HG03045 (cell line): ENCODE data around the gene AKT3.
A peak's percentile ranks its signal among the peaks of the same experiment; 100 is the strongest.

Experiments used
- ATAC-seq: cut with Tn5 transposase; IDR thresholded peaks from one replicate; pipeline ENCODE4 v1.9.1; 2021; ENCODE audit warnings: mild to moderate bottlenecking, moderate library complexity; ENCODE audit not compliant: unreplicated experiment

The AKT3 gene

GRCh38 chr1:243494741-243495431 is 355.2 kb downstream of the AKT3 start:
- ATAC-seq, result no peak

GRCh38 chr1:243493156-243494129 is 356.6 kb downstream of the AKT3 start:
- ATAC-seq, result no peak

GRCh38 chr1:243490748-243491686 is 359.0 kb downstream of the AKT3 start:
- ATAC-seq, result no peak

GRCh38 chr1:243489681-243490546 is 360.1 kb downstream of the AKT3 start:
- no peak for ATAC-seq

- no peak for ATAC-seq
Observed at GRCh38 chr1:243489158-243489527, 360.9 kb downstream of the AKT3 start.

GRCh38 chr1:243488459-243489157 is 361.4 kb downstream of the AKT3 start:
- no peak for ATAC-seq

GRCh38 chr1:243487649-243488227 is 362.3 kb downstream of the AKT3 start:
- ATAC-seq, result peak; percentile 48

- no peak for ATAC-seq
Observed at GRCh38 chr1:243487036-243487648, 362.9 kb downstream of the AKT3 start.

- ATAC-seq, result no peak
Observed at GRCh38 chr1:243483952-243484351, 366.1 kb downstream of the AKT3 start.

- no peak for ATAC-seq
Observed at GRCh38 chr1:243483071-243483771, 366.8 kb downstream of the AKT3 start.

- ATAC-seq, result no peak
Observed at GRCh38 chr1:243482141-243483022, 367.7 kb downstream of the AKT3 start.

- no peak for ATAC-seq
Observed at GRCh38 chr1:243481101-243481500, 368.9 kb downstream of the AKT3 start.

GRCh38 chr1:243477731-243478290 is 372.2 kb downstream of the AKT3 start:
- ATAC-seq, result no peak

- no peak for ATAC-seq
Observed at GRCh38 chr1:243475966-243476365, 374.1 kb downstream of the AKT3 start.

GRCh38 chr1:243474906-243475305 is 375.1 kb downstream of the AKT3 start:
- no peak for ATAC-seq

- no peak for ATAC-seq
Observed at GRCh38 chr1:243474136-243474881, 375.7 kb downstream of the AKT3 start.
